ENCODE measurements around the gene FRY. TPM values are rescaled to one million over a fixed set of nuclear protein-coding genes. Genes with fewer than 3 reads are reported as not detected.

Gene FRY
- total RNA-seq, 2 experiments from 2014 or later: 3.0 to 7.0 TPM

DNA sequence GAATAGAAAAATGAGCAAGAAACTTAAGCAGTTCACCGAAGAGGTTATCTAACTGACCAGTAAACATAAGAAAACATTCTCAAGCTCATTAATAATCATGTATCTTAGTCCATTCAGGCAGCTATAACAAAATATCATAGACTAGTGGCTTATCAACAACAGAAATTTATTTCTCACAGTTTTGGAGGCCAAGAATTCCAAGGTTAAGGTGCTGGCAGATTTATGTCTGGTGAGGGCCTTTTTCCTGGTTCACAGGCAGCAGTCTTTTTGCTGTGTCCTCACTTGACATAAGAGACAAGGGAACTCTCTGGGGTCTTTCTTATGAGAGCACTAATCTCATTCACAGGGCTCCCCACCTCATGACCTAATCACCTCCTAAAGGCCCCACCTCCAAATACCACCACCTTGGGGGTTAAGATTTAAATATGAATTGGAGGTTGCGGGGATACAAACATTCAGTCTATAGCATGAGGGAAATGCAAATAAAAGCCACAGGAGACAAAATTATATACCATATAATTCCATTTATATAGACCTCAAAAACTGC, 160.0 kb downstream of the FRY start:
- H3K4me3 ChIP-seq (ENCODE audit: low read depth, low read length, poor library complexity, severe bottlenecking): no peak overlapping the region
- H3K4me2 ChIP-seq (ENCODE audit: low read length): no peak overlapping the region
- no peaks in the 10 kb centered on the region for H3K9me2 ChIP-seq (ENCODE audit: insufficient read depth, low read length)
- H3K4me1 ChIP-seq (ENCODE audit: insufficient read depth, low read length, poor library complexity, severe bottlenecking): no peaks in the 10 kb centered on the region
- ChIA-PET CTCF (ENCODE audit: unreplicated experiment) (no interaction called here), POLR2A (no interaction called here)
- no peak for DNase-seq (ENCODE audit: low spot score)
- intact Hi-C loops (cut with micrococcal nuclease; ENCODE audit: unreplicated experiment): no loop called here
- H3K79me2 ChIP-seq (ENCODE audit: insufficient read depth, low read depth, low read length): no peaks in the 10 kb centered on the region
- H3K27ac ChIP-seq (ENCODE audit: low read depth, low read length, poor library complexity, severe bottlenecking): no peak overlapping the region
- no peaks in the 10 kb centered on the region for H4K20me1 ChIP-seq (ENCODE audit: insufficient read depth, low read length)
- BruUV-seq (replicated peaks): no TSS peak
- TF ChIP-seq, protein P1, sequence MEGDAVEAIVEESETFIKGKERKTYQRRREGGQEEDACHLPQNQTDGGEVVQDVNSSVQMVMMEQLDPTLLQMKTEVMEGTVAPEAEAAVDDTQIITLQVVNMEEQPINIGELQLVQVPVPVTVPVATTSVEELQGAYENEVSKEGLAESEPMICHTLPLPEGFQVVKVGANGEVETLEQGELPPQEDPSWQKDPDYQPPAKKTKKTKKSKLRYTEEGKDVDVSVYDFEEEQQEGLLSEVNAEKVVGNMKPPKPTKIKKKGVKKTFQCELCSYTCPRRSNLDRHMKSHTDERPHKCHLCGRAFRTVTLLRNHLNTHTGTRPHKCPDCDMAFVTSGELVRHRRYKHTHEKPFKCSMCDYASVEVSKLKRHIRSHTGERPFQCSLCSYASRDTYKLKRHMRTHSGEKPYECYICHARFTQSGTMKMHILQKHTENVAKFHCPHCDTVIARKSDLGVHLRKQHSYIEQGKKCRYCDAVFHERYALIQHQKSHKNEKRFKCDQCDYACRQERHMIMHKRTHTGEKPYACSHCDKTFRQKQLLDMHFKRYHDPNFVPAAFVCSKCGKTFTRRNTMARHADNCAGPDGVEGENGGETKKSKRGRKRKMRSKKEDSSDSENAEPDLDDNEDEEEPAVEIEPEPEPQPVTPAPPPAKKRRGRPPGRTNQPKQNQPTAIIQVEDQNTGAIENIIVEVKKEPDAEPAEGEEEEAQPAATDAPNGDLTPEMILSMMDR (conservative IDR thresholded peaks at IDR 0.05; ENCODE audit: low read length): no peak
- no peak for TF ChIP-seq EZH2phosphoT487 (IDR thresholded peaks at IDR 0.05; ENCODE audit: borderline replicate concordance, low read depth, low read length)
- H3K36me3 ChIP-seq (ENCODE audit: insufficient read depth, low read length): no peaks in the 10 kb centered on the region
- no peak overlapping the region for H2AFZ ChIP-seq (ENCODE audit: low read length)
- H3K9me3 ChIP-seq (ENCODE audit: low read length): no peaks in the 10 kb centered on the region

DNA sequence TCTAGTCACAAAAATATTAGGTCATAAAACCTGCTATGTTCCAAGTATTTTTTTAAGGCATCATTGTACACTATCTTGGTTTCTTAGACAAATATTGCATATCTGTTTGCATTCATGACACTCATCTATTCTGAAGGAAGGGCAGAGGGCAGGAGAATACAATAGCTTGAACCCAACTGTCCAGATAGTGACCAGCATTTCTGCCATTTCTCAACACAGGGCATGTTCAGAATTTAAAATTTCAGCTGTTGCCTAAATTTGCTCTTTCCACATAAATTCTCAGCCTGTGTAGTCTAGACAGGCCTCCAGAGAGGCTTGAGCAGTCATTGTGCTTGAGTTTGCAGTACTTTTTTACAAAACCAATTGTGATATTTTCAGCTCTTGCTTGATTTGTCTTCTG, 164.1 kb downstream of the FRY start:
- H3K9me3 ChIP-seq (ENCODE audit: low read length): no peaks in the 10 kb centered on the region
- H3K9me2 ChIP-seq (ENCODE audit: insufficient read depth, low read length): no peaks in the 10 kb centered on the region
- TF ChIP-seq, protein P1 (conservative IDR thresholded peaks at IDR 0.05; ENCODE audit: low read length): no peak
- no peak for TF ChIP-seq EZH2phosphoT487 (IDR thresholded peaks at IDR 0.05; ENCODE audit: borderline replicate concordance, low read depth, low read length)
- no peaks in the 10 kb centered on the region for H4K20me1 ChIP-seq (ENCODE audit: insufficient read depth, low read length)
- CTCF ChIA-PET (ENCODE audit: unreplicated experiment): no interaction called here
- no peak overlapping the region for H3K4me2 ChIP-seq (ENCODE audit: low read length)
- no peaks in the 10 kb centered on the region for H3K79me2 ChIP-seq (ENCODE audit: insufficient read depth, low read depth, low read length)
- POLR2A ChIA-PET: interaction anchor here (1.1 to 1.4 kb wide), 2 partner anchors 9 kb away, joined by 3 to 4 read pairs; no protein-coding TSS in a partner anchor
- no peak overlapping the region for H3K27ac ChIP-seq (ENCODE audit: low read depth, low read length, poor library complexity, severe bottlenecking)
- intact Hi-C loops (cut with micrococcal nuclease; ENCODE audit: unreplicated experiment): no loop called here
- no TSS peak for BruUV-seq (replicated peaks)
- H3K36me3 ChIP-seq (ENCODE audit: insufficient read depth, low read length): no peaks in the 10 kb centered on the region
- H2AFZ ChIP-seq (ENCODE audit: low read length): no peak overlapping the region
- DNase-seq (ENCODE audit: low spot score): no peak
- no peaks in the 10 kb centered on the region for H3K4me1 ChIP-seq (ENCODE audit: insufficient read depth, low read length, poor library complexity, severe bottlenecking)
- H3K4me3 ChIP-seq (ENCODE audit: low read depth, low read length, poor library complexity, severe bottlenecking): no peak overlapping the region

DNA sequence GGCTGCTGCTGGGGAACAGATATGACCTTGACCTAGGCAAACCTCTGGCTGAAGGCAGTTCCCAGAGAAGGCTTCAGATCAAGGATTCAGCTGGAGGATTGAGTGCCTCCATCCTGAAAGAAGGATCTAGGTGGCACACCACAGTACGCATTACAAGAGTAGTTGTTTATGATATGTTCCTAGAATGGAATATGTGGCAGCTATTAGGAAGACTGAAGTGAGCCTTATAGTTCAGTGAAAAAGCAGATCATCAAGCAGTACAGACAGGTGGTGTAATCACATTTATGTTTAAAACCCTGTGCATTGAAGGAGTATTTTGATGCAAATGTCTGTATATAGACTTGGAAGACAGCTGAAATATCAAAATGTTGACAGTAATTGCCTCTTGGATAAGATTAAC, 167.6 kb downstream of the FRY start:
- H3K79me2 ChIP-seq (ENCODE audit: insufficient read depth, low read depth, low read length): no peaks in the 10 kb centered on the region
- H4K20me1 ChIP-seq (ENCODE audit: insufficient read depth, low read length): no peaks in the 10 kb centered on the region
- CTCF ChIA-PET (ENCODE audit: unreplicated experiment): no interaction called here
- intact Hi-C loops (cut with micrococcal nuclease; ENCODE audit: unreplicated experiment): no loop called here
- TF ChIP-seq EZH2phosphoT487 (IDR thresholded peaks at IDR 0.05; ENCODE audit: borderline replicate concordance, low read depth, low read length): no peak
- TF ChIP-seq, protein P1 (conservative IDR thresholded peaks at IDR 0.05; ENCODE audit: low read length): no peak
- BruUV-seq (replicated peaks): no TSS peak
- H2AFZ ChIP-seq (ENCODE audit: low read length): no peak overlapping the region
- H3K4me2 ChIP-seq (ENCODE audit: low read length): no peak overlapping the region
- no peaks in the 10 kb centered on the region for H3K9me2 ChIP-seq (ENCODE audit: insufficient read depth, low read length)
- POLR2A ChIA-PET: no interaction called here
- no peaks in the 10 kb centered on the region for H3K9me3 ChIP-seq (ENCODE audit: low read length)
- H3K4me1 ChIP-seq (ENCODE audit: insufficient read depth, low read length, poor library complexity, severe bottlenecking): no peaks in the 10 kb centered on the region
- DNase-seq (ENCODE audit: low spot score): no peak
- H3K4me3 ChIP-seq (ENCODE audit: low read depth, low read length, poor library complexity, severe bottlenecking): no peak overlapping the region
- H3K36me3 ChIP-seq (ENCODE audit: insufficient read depth, low read length): no peaks in the 10 kb centered on the region
- no peak overlapping the region for H3K27ac ChIP-seq (ENCODE audit: low read depth, low read length, poor library complexity, severe bottlenecking)
